ENCODE measurements around the gene MYO1B. TPM values are rescaled to one million over a fixed set of nuclear protein-coding genes. Genes with fewer than 3 reads are reported as not detected.

Gene MYO1B
- total RNA-seq, 1 donor from 2014 or later: 43.7 TPM

- intact Hi-C loops (cut with DNase I): no loop called here
- H3K27me3 ChIP-seq: no peaks in the 10 kb centered on the region
These were observed 160.3 kb downstream of the MYO1B start for GRCh38 chr2:191405546-191405945.

DNA sequence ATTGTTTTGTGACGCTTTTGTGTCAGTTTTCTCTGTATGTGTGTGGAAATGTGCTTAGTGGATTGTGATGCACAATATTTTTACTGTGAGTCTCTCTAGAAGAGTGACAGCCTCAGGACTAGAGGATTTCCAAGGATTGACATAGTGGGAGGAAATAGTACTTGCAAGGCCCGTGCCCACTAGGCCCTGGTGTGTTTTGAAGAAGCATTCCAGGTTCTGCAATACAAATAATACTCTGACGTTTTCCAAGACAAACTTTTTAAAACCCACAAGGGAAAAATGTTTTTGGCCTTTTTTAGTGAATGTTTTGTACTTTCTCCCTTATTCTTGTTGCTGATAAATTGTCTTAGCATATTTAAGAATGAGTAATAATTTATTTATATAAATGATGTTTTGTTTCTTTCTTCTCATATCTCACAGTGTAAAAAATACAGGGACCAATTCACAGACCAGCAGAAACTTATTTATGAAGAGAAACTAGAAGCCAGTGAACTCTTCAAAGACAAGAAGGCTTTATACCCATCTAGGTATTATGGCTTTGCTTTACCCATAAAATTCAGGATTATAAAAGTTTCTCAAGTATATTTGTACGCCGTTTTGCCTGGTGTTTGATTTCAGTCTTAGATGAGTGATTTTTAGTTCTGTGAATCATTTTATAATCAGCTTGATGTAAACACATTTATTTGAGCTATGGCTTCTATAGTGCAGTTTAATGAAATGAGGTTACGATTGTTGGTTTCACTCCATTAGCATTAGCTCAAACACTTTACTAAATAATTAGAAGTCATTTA, 165.6 kb downstream of the MYO1B start:
- H3K27ac ChIP-seq: no peak overlapping the region
- no peaks in the 10 kb centered on the region for H3K9me3 ChIP-seq
- intact Hi-C loops (cut with DNase I): no loop called here
- no peak for DNase-seq (ENCODE audit: extremely low spot score in 2 of 2)
- H3K4me3 ChIP-seq: no peak overlapping the region
- TF ChIP-seq, protein P1, sequence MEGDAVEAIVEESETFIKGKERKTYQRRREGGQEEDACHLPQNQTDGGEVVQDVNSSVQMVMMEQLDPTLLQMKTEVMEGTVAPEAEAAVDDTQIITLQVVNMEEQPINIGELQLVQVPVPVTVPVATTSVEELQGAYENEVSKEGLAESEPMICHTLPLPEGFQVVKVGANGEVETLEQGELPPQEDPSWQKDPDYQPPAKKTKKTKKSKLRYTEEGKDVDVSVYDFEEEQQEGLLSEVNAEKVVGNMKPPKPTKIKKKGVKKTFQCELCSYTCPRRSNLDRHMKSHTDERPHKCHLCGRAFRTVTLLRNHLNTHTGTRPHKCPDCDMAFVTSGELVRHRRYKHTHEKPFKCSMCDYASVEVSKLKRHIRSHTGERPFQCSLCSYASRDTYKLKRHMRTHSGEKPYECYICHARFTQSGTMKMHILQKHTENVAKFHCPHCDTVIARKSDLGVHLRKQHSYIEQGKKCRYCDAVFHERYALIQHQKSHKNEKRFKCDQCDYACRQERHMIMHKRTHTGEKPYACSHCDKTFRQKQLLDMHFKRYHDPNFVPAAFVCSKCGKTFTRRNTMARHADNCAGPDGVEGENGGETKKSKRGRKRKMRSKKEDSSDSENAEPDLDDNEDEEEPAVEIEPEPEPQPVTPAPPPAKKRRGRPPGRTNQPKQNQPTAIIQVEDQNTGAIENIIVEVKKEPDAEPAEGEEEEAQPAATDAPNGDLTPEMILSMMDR (IDR thresholded peaks at IDR 0.05): no peak
- no peak for TF ChIP-seq POLR2AphosphoS5 (IDR thresholded peaks at IDR 0.05; ENCODE audit: insufficient read depth in 1 of 2, low read depth in 1 of 2)
- no peak for TF ChIP-seq POLR2A (IDR thresholded peaks at IDR 0.05)
- H3K27me3 ChIP-seq: no peaks in the 10 kb centered on the region
- H3K4me1 ChIP-seq: no peaks in the 10 kb centered on the region
- H3K36me3 ChIP-seq: peaks cover 0 to 21% of the 10 kb centered on the region in 2 donors

More at GRCh38 chr2:191405546-191405945, 160.3 kb downstream of the MYO1B start:
- Histone ChIP-seq H3K4me3 (no peak overlapping the region), H3K27ac (no peak overlapping the region), H3K9me3 (no peaks in the 10 kb centered on the region), H3K4me1 (no peaks in the 10 kb centered on the region), H3K36me3 (peaks cover 0 to 15% of the 10 kb centered on the region in 2 donors)
- no peak for DNase-seq (ENCODE audit: extremely low spot score in 2 of 2)
- TF ChIP-seq POLR2AphosphoS5 (IDR thresholded peaks at IDR 0.05; ENCODE audit: insufficient read depth in 1 of 2, low read depth in 1 of 2): no peak
- TF ChIP-seq, protein P1 (IDR thresholded peaks at IDR 0.05): no peak
- TF ChIP-seq POLR2A (IDR thresholded peaks at IDR 0.05): no peak

GRCh38 chr2:191411472-191411871, 166.3 kb downstream of the MYO1B start:
- intact Hi-C loops (cut with DNase I): no loop called here
- peaks cover 0 to 21% of the 10 kb centered on the region in 2 donors for H3K36me3 ChIP-seq
- TF ChIP-seq POLR2AphosphoS5 (IDR thresholded peaks at IDR 0.05; ENCODE audit: insufficient read depth in 1 of 2, low read depth in 1 of 2) (no peak), POLR2A (IDR thresholded peaks at IDR 0.05) (no peak)
- TF ChIP-seq, protein P1 (IDR thresholded peaks at IDR 0.05): no peak
- no peaks in the 10 kb centered on the region for H3K4me1 ChIP-seq
- H3K4me3 ChIP-seq: no peak overlapping the region
- no peak for DNase-seq (ENCODE audit: extremely low spot score in 2 of 2)
- no peaks in the 10 kb centered on the region for H3K9me3 ChIP-seq
- no peak overlapping the region for H3K27ac ChIP-seq
- H3K27me3 ChIP-seq: no peaks in the 10 kb centered on the region

DNA sequence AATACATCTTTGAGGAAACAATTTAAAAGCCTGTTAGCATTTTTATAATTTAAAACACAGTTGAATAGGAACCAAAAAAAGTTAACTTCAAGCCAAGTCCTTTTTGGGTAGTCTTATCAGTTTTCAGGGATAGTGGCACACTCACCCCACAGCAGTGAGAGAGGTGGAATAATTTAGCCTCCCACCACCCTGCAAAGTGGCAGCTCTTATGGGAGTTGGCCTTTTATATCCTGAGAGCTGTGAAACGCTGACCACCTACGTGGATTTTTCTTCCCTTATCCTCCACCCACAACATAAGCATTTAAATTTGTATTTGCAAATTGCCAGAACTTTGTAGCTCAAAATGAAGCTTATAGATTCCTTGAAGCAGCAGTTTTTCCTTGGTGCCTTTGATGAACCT, 167.1 kb downstream of the MYO1B start:
- Histone ChIP-seq H3K27me3 (no peaks in the 10 kb centered on the region), H3K9me3 (no peaks in the 10 kb centered on the region), H3K4me1 (no peaks in the 10 kb centered on the region), H3K27ac (no peak overlapping the region), H3K4me3 (no peak overlapping the region), H3K36me3 (peaks cover 0 to 21% of the 10 kb centered on the region in 2 donors)
- DNase-seq (ENCODE audit: extremely low spot score in 2 of 2): no peak
- intact Hi-C loops (cut with DNase I): no loop called here
- TF ChIP-seq, protein P1 (IDR thresholded peaks at IDR 0.05): no peak
- TF ChIP-seq POLR2AphosphoS5 (IDR thresholded peaks at IDR 0.05; ENCODE audit: insufficient read depth in 1 of 2, low read depth in 1 of 2) (no peak), POLR2A (IDR thresholded peaks at IDR 0.05) (no peak)

GRCh38 chr2:191415101-191415500, 169.9 kb downstream of the MYO1B start:
- H3K36me3 ChIP-seq: peaks cover 0 to 9% of the 10 kb centered on the region in 2 donors
- no peak for DNase-seq (ENCODE audit: extremely low spot score in 2 of 2)
- intact Hi-C loops (cut with DNase I): no loop called here
- no peaks in the 10 kb centered on the region for H3K9me3 ChIP-seq
- H3K27me3 ChIP-seq: no peaks in the 10 kb centered on the region
- H3K27ac ChIP-seq: no peak overlapping the region
- no peak overlapping the region for H3K4me3 ChIP-seq
- H3K4me1 ChIP-seq: no peaks in the 10 kb centered on the region
- TF ChIP-seq POLR2AphosphoS5 (IDR thresholded peaks at IDR 0.05; ENCODE audit: insufficient read depth in 1 of 2, low read depth in 1 of 2) (no peak), POLR2A (IDR thresholded peaks at IDR 0.05) (no peak)
- TF ChIP-seq, protein P1 (IDR thresholded peaks at IDR 0.05): no peak

Measured in vagina (tissue), 2 donors.